SW480 (cell line): ENCODE results near the gene ZNF10.
A peak's percentile ranks its signal among the peaks of the same experiment; 100 is the strongest.

Source experiments
- DNase-seq: peaks from one replicate; pipeline ENCODE4 v3.0.0-alpha.2; 2016; ENCODE audit warnings: low spot score

Gene ZNF10

GRCh38 chr12:133130038-133130807, at the start of gene ZNF10, which contains the start of gene ZNF891:
ZNF10 (plus strand) TSS chr12:133130627; CDS start chr12:133144493, 13,866 bp downstream.
ZNF891 (minus strand) TSS chr12:133130274; CDS start chr12:133121918, 8,356 bp downstream.
- DNase-seq: peak; percentile 94

GRCh38 chr12:133081159-133081780, 49.2 kb upstream of the ZNF10 start:
- DNase-seq: no peak

- no peak for DNase-seq
Measured at GRCh38 chr12:133083345-133083744, 47.1 kb upstream of the ZNF10 start.

- no peak for DNase-seq
Measured at GRCh38 chr12:133105620-133106019, 24.8 kb upstream of the ZNF10 start.

- no peak for DNase-seq
Measured at GRCh38 chr12:133106253-133106652, 24.2 kb upstream of the ZNF10 start.

GRCh38 chr12:133107121-133107520, 23.3 kb upstream of the ZNF10 start:
- DNase-seq: no peak

GRCh38 chr12:133108150-133108549, 22.3 kb upstream of the ZNF10 start:
- DNase-seq: no peak

GRCh38 chr12:133120385-133121191, 9.8 kb upstream of the ZNF10 start:
- no peak for DNase-seq

- no peak for DNase-seq
Measured at GRCh38 chr12:133124674-133125073, 5.8 kb upstream of the ZNF10 start.

- DNase-seq: peak; percentile 46
Measured at GRCh38 chr12:133129368-133130037, 924 bp upstream of the ZNF10 start.

- DNase-seq: no peak
Measured at GRCh38 chr12:133130808-133131128, 341 bp downstream of the ZNF10 start.

- no peak for DNase-seq
Measured at GRCh38 chr12:133135747-133136146, 5.3 kb downstream of the ZNF10 start.

GRCh38 chr12:133145981-133146380, 15.6 kb downstream of the ZNF10 start:
- no peak for DNase-seq

- no peak for DNase-seq
Measured at GRCh38 chr12:133156125-133156690, 25.8 kb downstream of the ZNF10 start.

- DNase-seq: no peak
Measured at GRCh38 chr12:133165776-133166175, 35.3 kb downstream of the ZNF10 start.

GRCh38 chr12:133172491-133172890, 42.1 kb downstream of the ZNF10 start:
- no peak for DNase-seq

GRCh38 chr12:133174901-133175300, 44.5 kb downstream of the ZNF10 start:
- no peak for DNase-seq

GRCh38 chr12:133180669-133181068, 50.2 kb downstream of the ZNF10 start:
- no peak for DNase-seq

GRCh38 chr12:133181238-133181959, 51.0 kb downstream of the ZNF10 start, which contains the start of gene ZNF268:
ZNF268 (plus strand) TSS chr12:133181495; CDS start chr12:133181998, 503 bp downstream.
- peak; percentile 85 for DNase-seq

GRCh38 chr12:133190176-133190575, 59.7 kb downstream of the ZNF10 start:
- DNase-seq: no peak

- no peak for DNase-seq
Measured at GRCh38 chr12:133192847-133193246, 62.4 kb downstream of the ZNF10 start.
